Measurements from ENCODE around the gene ACTL10. TPM values are rescaled to one million over a fixed set of nuclear protein-coding genes. Genes with fewer than 3 reads are reported as not detected.

The ACTL10 gene
- total and polyA plus RNA-seq, 2 of the 13 experiments (the other 11 are each of a cell fraction or from before 2014, with no cell fraction given), result not detected

GRCh38 chr20:33685328-33686099, 18.8 kb downstream of the ACTL10 start (continued):
- TF ChIP-seq SP140L (CRISPR knock-in tag; IDR thresholded peaks at IDR 0.05; ENCODE audit: borderline replicate concordance) (no peak), ZNF879 (CRISPR knock-in tag; IDR thresholded peaks at IDR 0.05) (no peak), JUNB (CRISPR knock-in tag; IDR thresholded peaks at IDR 0.05; ENCODE audit: borderline replicate concordance) (no peak), PAWR (CRISPR knock-in tag; IDR thresholded peaks at IDR 0.05; ENCODE audit: borderline replicate concordance) (no peak; the same call in 1 of the 2 replicates), CBX5 (CRISPR knock-in tag; IDR thresholded peaks at IDR 0.05; ENCODE audit: borderline replicate concordance) (no peak; the same call in 1 of the 2 replicates), DPF2 (CRISPR knock-in tag; IDR thresholded peaks at IDR 0.05; ENCODE audit: borderline replicate concordance, low read depth) (no peak), NFIB (CRISPR knock-in tag; IDR thresholded peaks at IDR 0.05; ENCODE audit: borderline replicate concordance) (no peak), ADNP (CRISPR knock-in tag; IDR thresholded peaks at IDR 0.05) (0 out of 2 replicates have a peak, but pooled peaks have one; percentile 77), REXO4 (CRISPR knock-in tag; IDR thresholded peaks at IDR 0.05; ENCODE audit: borderline replicate concordance) (no peak), HDAC6 (IDR thresholded peaks at IDR 0.05; ENCODE audit: low read depth, low read length) (no peak), TCF12 (IDR thresholded peaks at IDR 0.05) (no peak), TCF12 (CRISPR knock-in tag; IDR thresholded peaks at IDR 0.05) (no peak), ZNF282 (IDR thresholded peaks at IDR 0.05; ENCODE audit: partially characterized antibody) (no peak), MAF1 (CRISPR knock-in tag; IDR thresholded peaks at IDR 0.05; ENCODE audit: borderline replicate concordance) (peak; percentile 71; the same call in 1 of the 2 replicates), ZNF549 (CRISPR knock-in tag; IDR thresholded peaks at IDR 0.05) (no peak), ZSCAN20 (CRISPR knock-in tag; IDR thresholded peaks at IDR 0.05; ENCODE audit: borderline replicate concordance) (peak; percentile 77; the same call in 1 of the 2 replicates), ZFP1 (CRISPR knock-in tag; IDR thresholded peaks at IDR 0.05) (no peak), GFI1 (CRISPR knock-in tag; IDR thresholded peaks at IDR 0.05; ENCODE audit: borderline replicate concordance) (0 out of 2 replicates have a peak, but pooled peaks have one; percentile 21), ZIK1 (CRISPR knock-in tag; IDR thresholded peaks at IDR 0.05; ENCODE audit: borderline replicate concordance, low read depth) (no peak), ZNF841 (CRISPR knock-in tag; IDR thresholded peaks at IDR 0.05; ENCODE audit: borderline replicate concordance) (no peak), ZNF75D (CRISPR knock-in tag; IDR thresholded peaks at IDR 0.05; ENCODE audit: borderline replicate concordance) (no peak), SMAD9 (CRISPR knock-in tag; IDR thresholded peaks at IDR 0.05) (no peak), EED (CRISPR knock-in tag; IDR thresholded peaks at IDR 0.05) (no peak), ZNF24 (IDR thresholded peaks at IDR 0.05) (no peak), ZNF770 (CRISPR knock-in tag; IDR thresholded peaks at IDR 0.05) (no peak), ZNF775 (CRISPR knock-in tag; IDR thresholded peaks at IDR 0.05; ENCODE audit: borderline replicate concordance) (no peak)
- TF ChIP-seq, protein P1, sequence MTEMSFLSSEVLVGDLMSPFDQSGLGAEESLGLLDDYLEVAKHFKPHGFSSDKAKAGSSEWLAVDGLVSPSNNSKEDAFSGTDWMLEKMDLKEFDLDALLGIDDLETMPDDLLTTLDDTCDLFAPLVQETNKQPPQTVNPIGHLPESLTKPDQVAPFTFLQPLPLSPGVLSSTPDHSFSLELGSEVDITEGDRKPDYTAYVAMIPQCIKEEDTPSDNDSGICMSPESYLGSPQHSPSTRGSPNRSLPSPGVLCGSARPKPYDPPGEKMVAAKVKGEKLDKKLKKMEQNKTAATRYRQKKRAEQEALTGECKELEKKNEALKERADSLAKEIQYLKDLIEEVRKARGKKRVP (CRISPR knock-in tag; IDR thresholded peaks at IDR 0.05), result no peak
- TF ChIP-seq, protein P2, sequence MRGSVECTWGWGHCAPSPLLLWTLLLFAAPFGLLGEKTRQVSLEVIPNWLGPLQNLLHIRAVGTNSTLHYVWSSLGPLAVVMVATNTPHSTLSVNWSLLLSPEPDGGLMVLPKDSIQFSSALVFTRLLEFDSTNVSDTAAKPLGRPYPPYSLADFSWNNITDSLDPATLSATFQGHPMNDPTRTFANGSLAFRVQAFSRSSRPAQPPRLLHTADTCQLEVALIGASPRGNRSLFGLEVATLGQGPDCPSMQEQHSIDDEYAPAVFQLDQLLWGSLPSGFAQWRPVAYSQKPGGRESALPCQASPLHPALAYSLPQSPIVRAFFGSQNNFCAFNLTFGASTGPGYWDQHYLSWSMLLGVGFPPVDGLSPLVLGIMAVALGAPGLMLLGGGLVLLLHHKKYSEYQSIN (CRISPR knock-in tag; IDR thresholded peaks at IDR 0.05; ENCODE audit: borderline replicate concordance), result no peak
